GM13976 (cell line): Measurements from ENCODE around the gene LTA4H.

Experiments
- DNase-seq: peaks from one replicate; pipeline ENCODE4 v3.0.0; 2012; ENCODE audit warnings: low spot score
- in situ Hi-C: fragments of 300-500 bp; cut with MboI; formaldehyde crosslinking; loops from one replicate; pipeline ENCODE4 v1.12.0; 2022; ENCODE audit warnings: low sequenced_read_pairs, mixed read lengths, inconsistent platforms; ENCODE audit not compliant: unreplicated experiment
- TF ChIP-seq, protein P1 (sequence below): IDR thresholded peaks from 2 replicates; pipeline ENCODE4 v1.5.1; 2012; ENCODE audit warnings: borderline replicate concordance, mild to moderate bottlenecking; ENCODE audit not compliant: insufficient read depth; ENCODE audit errors: extremely low read depth, missing control alignments, control extremely low read depth

The LTA4H gene

DNA sequence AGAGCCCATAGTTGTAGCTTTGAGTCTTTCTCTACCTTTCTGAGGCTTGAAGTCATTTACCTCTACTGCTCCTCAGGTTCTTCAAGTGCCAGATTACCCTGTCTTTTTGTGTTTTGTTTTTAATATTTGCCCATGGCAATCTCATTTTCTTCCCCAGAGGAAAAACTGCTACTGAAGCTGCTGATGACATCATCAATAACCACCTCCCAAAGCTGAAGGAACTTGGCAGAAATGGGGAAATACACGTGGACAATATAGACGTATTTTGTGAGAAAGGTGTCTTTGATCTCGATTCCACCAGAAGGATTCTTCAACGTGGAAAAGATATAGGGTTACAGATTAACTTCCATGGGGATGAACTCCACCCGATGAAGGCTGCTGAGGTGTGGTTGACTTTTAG, 75.1 kb downstream of the LTA4H start:
- no peak for DNase-seq
- TF ChIP-seq, protein P1, sequence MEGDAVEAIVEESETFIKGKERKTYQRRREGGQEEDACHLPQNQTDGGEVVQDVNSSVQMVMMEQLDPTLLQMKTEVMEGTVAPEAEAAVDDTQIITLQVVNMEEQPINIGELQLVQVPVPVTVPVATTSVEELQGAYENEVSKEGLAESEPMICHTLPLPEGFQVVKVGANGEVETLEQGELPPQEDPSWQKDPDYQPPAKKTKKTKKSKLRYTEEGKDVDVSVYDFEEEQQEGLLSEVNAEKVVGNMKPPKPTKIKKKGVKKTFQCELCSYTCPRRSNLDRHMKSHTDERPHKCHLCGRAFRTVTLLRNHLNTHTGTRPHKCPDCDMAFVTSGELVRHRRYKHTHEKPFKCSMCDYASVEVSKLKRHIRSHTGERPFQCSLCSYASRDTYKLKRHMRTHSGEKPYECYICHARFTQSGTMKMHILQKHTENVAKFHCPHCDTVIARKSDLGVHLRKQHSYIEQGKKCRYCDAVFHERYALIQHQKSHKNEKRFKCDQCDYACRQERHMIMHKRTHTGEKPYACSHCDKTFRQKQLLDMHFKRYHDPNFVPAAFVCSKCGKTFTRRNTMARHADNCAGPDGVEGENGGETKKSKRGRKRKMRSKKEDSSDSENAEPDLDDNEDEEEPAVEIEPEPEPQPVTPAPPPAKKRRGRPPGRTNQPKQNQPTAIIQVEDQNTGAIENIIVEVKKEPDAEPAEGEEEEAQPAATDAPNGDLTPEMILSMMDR = no peak
- in situ Hi-C loops = no loop called here

DNA sequence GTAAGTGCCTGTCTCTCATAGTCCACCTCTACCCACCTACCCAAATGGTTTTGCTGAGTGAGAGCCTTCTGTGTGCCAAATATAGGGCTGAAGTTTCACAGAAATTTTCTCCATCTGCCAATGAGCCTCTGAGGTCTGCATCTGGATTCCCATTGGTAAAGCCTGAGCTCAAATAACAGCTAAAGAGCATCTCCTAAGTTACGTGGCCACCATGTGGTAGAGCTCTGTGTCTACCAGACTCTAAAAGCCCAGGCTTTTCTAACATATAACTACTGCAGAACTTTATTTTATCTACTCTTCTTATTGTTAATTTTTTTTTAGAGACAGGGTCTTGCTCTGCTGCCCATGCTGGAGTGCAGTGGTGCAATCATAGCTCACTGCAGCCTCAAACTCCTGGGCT, 76.3 kb downstream of the LTA4H start:
- peak; percentile 32 for DNase-seq
- in situ Hi-C loops = no loop called here
- TF ChIP-seq, protein P1 = no peak

DNA sequence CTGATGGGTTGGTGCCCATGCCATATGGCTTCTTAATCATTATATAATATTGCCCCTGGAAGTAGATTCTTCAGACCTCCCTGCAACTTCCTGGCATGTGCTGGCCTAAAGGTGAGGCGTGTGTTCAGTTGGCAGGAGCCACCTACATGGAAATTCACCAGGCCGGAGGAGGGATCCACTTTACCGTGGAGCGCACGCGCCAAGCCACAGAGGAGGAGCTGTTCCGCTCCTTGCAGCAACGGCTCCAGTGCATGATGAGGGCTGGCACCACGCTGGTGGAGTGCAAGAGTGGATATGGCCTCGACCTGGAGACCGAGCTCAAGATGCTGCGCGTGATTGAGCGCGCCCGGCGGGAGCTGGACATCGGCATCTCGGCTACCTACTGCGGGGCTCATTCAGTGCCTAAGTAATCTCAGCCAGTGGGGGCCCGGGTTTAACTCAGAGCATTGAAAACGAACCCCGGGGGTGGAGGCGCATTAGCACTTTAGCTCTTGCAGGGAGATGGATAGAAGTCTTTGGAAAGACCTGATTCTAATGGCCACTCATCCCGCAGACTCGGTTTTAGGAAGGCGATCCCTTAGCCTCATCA, 78.7 kb downstream of the LTA4H start:
- in situ Hi-C loops = no loop called here
- no peak for DNase-seq
- TF ChIP-seq, protein P1 = no peak

DNA sequence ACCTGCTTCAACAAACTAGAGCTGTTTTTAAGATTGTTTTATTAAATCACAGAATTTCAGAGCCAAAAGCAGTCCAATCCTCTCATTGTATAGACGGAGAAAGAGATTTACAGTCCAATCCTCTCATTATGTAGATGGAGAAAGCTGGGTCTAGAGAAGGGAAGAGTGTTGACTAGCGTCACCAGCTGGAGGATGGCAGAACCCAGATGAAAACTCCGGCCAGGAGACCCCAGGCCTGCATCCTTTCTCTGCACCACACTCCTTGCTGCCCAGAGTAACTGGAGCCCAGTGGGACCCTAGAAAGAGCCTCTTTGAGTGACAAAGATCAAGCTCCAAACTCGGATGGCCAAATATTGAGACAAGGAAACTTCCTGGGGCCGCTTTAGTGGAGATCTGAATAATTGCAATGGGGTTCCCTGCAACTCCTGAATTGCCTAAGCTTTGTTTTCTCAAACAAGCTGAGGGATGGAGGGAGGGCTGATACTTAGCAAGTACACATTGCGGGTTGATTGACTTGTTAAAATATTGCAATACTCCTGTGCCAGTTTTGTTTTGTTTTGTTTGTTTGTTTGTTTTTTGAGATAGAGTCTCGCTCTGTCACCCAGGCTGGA, 79.7 kb downstream of the LTA4H start:
- DNase-seq = no peak
- in situ Hi-C loops = no loop called here

DNA sequence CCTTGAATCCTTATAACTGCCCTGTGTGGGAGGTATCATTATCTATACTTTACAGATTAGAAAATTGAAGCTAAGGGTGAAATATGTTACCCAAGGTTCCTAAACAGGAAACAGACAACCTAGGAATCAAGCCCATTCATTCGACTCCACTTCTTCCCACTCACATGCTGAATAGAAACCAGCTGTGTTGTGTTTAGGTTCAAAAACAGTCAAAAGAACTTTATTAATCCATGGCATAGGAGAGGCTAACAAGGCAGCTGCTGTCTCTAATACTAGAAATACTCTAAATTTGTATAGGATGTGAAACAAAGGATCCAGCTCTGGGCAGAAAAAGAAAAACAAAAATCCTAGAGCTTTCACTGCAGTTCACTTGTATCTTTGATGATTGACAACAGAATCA, 82.4 kb downstream of the LTA4H start:
- in situ Hi-C loops = no loop called here

More for the DNA sequence above, 79.7 kb downstream of the LTA4H start:
- TF ChIP-seq, protein P1 = no peak

DNA sequence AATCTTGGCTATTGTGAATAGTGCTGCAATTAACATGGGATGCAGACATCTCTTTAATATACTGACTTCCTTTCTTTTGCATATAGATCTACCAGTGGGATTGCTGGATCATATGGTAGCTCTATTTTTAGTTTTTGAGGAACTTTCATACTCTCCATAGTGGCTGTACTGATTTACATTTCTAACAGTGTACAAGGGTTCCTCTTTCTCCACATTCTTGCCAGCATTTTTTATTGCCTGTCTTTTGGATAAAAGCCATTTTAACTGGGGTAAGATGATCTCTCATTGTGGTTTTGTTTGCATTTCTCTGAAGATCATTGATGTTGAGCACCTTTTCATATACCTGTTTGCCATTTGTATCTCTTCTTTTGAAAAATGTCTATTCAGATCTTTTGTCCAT, 83.9 kb downstream of the LTA4H start:
- in situ Hi-C loops = no loop called here
- TF ChIP-seq, protein P1 = no peak
- no peak for DNase-seq

More for the DNA sequence above, 82.4 kb downstream of the LTA4H start:
- TF ChIP-seq, protein P1 = no peak
- no peak for DNase-seq
